CD4-positive, alpha-beta T cell treated with Interleukin-10 for 1 hour (primary cell): ENCODE results near the gene SPINT1.

Source experiments
- DNase-seq: peaks from one replicate; pipeline ENCODE4 v3.0.0-alpha.2; 2020

The SPINT1 gene

DNA sequence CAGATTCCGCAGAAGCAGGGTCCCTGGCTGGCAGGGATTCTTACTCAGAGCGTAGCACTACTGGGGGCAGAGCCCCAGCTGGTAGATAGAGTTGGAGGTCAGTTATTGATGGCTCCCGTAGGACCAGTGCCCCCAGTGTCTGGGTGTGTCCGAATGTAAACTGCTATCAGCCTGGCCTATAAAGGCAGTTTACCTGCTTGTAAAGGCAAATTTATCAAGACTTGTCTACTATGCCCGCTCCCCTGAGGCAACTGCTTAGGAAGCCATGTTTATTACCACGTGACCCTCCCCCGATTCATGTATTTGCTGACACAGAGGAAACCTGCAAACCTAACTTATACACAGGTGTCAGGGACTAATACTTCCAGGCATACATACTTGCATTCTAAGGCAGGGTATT is 14.7 kb upstream of the SPINT1 start:
- DNase-seq: no peak

DNA sequence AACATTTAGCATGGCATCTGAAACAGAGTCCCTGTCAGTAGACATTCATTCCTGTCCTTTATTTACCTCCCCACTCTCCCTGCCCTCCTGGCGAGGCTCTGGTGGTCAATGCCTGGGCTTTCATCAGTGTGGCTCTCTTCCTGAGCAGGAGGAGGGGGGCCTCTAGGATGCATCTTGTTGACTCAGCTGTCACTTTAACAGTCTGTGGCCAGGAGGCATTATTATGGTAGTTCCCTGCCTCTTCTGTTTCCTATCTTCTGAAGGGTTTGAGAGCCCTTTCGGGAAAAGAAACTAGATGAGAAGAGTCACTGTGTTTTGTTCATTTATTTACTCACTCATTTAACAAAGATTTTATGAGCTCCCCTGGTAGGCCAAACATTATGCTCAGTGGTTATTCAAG is 13.0 kb upstream of the SPINT1 start:
- DNase-seq: no peak

DNA sequence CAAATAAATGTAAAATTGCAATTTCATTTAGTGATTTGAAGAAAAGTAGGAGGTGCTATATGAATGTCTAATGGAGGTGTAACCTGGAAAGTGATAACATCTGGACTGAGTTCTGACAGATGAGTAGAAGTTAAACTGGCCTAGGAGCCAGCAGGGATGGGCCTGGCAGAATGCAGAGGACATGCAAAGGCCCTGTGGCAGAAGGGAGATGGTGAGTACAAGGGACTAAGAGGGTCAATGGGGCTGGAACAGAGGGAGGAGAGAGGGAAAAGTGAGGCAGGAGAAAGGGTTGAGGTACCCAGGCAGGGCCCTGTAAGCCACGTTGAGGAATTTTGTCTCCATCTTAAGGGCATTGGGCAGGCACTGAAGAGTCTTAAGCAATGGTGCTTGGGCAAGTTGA is 12.0 kb upstream of the SPINT1 start:
- no peak for DNase-seq

DNA sequence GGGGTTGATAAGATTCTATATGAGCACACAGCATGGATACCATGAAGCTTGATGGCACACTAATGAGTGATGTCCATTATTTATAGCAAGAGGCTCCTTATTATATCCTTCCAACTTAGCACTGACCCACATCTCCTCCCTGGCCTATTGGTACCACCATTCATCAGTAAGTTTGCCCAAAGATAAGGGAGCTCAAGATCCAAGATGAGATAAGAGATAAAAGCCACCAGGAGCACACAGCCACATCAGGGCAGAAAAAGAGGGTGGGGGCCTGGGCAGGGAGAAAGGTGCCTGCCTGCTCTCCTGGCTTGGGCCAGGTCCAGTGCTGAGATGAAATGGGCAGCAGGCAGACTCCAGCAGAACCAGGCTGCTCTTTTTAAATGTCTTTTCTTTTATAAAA is 10.9 kb upstream of the SPINT1 start:
- DNase-seq: no peak

DNA sequence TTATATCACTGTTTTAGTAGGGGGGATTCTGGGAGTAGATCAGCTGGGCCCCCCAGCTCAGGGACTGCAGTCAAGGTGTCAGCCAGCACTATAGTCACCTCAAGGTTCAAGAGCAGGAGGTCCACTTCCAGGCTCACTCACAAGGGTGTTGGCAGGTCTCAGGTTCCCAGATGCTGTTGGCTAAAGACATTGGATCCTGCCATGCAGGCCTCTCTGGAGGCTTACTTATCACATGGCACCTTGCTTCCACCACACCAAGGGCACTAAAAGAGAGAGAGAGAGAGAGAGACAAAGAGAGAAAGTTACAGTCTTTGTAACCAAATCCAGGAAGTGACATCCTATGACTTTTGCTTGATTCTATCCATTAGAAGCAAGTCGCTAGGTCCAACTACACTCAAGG is 7.8 kb upstream of the SPINT1 start:
- DNase-seq: no peak

DNA sequence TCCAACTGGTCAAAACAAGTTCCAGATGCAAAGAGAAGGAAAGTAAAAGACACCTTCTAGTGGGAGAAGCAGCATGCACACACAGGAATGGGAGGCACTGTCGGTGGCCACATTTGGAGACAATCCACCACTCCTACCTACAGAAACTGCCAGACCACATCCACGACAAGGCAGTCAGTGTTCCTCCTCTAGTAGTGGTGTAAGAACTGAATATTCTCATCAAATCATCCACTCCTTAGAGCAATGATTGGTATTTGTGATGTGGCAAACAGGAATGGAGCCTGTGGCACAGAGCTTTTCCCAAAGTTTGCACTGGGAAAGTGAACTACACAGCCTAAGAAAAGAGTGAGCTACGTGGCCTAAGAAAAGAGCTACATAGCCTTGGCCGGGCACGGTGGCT is 5.1 kb upstream of the SPINT1 start:
- no peak for DNase-seq

DNA sequence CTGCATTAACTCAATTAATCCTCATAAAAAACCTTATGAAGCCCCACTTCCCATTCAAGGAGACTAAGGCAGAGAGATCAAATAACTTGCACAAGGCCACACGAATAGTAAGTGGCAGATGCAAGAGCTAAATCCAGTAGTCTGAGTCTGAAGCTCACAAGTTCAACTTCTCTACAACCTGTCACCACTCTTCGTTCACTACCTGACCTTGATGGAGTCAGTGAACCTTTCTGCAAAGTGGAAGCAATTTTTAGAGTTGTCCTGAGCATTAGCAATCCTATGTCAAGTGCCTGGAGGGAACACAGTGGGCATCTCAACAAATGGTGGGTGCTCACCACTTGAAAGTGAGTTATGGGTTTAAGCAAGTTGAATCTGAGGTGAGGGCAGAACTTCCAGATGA is 2.1 kb upstream of the SPINT1 start:
- no peak for DNase-seq

DNA sequence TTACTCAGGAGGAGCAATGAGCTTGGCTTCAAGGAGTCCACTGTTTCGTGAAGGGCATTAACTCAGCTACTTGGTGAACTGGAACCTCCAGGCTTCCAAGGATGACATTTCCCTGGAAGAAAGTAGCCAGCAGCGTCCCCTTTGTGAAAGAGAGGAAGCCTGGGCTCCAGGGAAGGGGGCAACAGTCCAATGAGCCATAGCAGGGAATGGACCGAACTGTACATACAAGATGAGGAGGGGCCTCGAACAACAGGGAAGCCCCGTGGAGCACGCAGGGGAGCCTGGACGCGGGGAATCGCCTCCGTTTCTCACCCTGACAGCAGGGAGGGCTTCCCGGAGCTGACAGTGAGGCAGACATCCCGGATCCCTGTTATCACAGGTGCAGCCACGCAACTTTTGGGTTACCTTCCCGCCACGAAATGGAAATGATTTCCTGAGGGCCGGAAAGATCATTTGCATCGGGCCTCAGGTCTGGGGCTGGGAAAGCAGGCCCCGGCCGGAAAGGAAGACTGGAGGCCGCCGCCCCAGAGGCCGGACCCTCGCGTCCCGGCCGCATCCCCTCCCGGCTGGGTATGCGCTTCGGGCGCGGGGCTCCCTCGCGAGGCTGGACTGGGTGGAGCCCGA is 475 bp upstream of the SPINT1 start:
- DNase-seq: no peak

DNA sequence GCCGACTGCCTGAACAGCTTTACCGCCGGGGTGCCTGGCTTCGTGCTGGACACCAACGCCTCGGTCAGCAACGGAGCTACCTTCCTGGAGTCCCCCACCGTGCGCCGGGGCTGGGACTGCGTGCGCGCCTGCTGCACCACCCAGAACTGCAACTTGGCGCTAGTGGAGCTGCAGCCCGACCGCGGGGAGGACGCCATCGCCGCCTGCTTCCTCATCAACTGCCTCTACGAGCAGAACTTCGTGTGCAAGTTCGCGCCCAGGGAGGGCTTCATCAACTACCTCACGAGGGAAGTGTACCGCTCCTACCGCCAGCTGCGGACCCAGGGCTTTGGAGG is 815 bp downstream of the SPINT1 start:
- peak; percentile 25 for DNase-seq

DNA sequence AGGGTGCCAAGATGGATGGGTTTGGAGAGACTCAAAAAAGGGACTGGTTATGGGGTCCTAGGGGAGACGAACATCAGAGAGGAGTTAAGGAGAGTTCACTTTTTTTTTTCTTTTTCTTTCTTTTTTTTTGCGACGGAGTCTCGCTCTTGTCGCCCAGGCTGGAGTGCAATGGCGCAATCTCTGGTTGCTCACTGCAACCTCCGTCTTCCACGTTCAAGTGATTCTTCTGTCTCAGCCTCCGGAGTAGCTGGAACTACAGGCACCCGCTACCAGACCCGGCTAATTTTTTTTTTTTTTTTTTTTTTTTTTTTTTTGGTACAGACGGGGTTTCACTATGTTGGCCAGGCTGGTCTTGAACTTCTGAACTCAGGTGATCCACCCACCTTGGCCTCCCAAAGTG is 1.2 kb downstream of the SPINT1 start:
- no peak for DNase-seq

DNA sequence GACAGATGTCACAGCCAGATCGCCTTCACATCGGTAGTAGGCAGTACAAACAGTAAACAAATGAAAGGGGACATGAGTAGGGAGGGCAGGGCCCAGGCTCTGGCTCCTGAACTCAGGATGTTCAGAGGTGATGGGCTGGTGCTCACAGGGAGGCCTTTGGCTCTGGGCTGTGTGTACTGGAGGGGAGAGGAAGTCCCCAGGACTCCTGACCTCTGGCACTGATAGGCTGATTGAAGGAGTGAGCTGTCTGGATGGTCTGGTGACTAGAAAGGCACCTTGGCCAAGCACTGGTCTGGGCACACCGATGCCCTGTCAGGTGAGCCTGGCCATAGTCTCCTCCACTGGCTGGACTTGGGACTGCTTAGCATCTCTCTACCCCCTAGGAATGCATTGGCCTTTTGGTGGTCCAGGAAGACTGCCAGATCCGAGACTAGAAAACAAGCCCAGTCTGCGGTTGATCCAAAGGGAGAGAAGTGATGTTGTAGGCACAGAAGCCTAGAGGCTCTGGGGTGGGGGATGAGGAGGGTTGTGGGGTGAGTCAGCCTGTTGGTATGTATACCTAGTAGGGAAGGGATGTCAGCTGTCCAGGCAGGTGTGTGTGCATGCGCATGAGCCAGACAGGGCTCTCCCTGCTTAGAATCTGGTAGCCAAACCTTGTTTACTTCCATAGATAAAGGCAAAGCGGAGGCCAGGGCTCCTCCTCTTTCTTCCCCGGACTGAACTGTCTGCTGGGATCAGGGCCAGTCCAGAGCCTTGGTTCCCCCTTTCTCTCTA is 1.9 kb downstream of the SPINT1 start:
- no peak for DNase-seq

DNA sequence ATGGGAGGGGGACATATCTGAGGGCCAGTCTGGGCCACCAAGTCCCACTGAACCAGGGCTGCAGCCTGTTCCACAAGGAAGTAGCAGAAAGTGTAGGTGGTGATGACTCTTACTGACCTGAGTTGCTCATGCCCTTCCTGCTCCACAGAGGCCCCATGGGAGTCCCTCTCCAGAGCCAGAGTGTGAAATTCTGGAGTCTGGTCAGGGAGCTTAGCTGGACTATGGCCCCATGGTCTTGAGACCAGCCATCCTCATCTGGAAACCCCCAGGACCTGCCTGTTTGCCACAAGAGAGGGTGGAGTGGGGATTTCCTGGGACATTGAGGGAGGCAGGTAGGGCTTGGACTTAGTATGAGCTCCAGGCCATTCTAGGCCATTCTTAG is 3.0 kb downstream of the SPINT1 start:
- no peak for DNase-seq

DNA sequence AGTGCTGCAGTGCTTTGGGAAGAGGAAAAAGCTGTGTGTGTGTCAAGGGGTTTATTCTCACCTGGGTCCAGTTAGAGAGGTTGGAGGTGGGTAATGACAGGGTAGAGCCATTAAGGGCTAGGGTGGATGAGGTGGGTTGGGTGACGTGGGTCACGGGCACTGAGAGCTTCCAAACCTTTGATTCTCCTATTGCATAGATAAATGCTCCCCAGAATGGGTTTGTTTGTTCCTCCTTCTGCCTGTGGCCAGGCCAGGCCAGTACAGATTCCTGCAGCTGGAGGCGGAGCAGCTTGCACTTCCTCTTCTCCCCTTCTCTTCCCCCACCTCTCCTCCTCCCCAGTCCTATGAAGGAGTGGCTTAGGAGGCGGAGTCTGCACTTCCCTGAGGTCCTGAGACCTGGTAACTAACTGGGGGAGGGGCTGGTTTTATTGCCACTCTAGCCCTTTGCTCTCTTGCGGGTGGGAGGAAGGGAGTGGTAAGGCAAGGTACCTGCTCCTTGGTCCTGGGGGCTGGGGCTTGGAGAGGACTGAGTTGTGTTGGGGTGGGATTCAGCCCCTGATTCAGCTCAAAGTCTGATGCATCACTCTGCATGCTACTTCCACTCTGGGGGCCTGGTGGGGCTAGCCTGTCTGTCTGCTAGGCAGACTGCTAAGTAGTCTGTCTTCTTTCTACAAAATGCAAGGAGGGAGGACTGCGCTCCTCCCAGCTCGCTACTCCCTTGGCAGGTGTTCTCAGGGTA is 3.5 kb downstream of the SPINT1 start:
- peak; percentile 15 for DNase-seq

DNA sequence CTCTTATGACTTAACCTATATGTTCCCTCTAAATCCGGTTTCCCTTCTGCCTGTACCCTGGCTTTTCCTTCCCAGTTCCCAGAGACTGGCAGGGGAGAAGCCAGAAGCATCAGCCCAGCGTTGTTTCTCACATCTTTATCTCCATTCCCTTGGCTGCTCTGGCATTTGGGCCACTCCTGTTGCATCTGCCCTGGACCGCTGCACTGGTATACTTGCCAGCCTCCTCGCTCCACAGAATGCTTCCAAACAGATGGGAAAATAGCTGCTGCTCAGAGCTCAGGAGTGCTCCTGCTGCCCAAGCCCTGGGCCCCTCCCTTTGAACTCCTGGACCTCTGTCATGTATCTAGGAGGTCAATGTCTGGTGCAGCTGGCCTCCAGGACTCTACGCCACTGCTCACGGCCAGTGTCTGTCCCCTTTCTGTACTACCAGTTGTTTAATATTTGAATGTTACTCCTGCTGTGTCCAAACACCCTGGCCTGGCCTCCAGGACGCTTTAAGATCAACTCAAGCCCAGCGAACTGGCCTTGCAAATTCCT is 6.8 kb downstream of the SPINT1 start:
- DNase-seq: no peak

DNA sequence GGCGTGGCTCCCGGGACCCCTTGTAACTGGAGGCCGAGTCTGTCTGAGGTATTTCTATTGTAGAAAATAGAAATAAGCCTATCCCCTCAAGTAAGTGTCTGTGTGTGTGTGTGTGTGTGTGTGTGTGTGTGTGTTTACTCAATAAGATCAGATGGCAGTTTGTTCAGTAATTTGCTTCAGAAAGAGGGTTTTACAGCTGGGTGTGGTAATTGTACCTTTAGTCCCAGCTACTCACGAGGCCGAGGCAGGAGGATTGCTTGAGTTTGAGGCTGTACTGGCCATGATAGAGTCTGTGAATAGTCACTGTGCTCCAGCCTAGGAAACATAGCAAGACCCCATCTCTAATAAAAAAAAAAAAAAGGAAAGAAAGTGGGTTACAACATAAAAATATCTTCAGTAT is 8.7 kb downstream of the SPINT1 start:
- no peak for DNase-seq

DNA sequence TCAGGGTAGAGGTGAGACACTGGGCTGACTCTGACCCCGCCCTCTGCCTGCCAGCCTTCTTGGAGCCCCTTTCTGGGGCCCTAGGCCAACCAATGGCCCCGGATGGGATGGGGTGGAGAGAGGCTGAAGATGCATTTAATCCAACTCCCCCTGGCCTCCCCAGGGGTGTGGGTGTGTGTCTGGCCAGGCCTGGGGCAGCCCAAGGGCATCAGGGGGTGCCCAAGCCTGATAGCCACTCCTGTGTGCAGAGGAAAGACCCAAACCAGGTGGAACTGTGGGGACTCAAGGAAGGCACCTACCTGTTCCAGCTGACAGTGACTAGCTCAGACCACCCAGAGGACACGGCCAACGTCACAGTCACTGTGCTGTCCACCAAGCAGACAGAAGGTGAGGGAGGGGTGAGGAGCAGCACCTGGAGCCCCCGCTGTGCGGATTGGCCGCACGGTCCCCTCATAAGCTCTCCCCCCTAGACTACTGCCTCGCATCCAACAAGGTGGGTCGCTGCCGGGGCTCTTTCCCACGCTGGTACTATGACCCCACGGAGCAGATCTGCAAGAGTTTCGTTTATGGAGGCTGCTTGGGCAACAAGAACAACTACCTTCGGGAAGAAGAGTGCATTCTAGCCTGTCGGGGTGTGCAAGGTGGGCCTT is 9.5 kb downstream of the SPINT1 start:
- DNase-seq: no peak

DNA sequence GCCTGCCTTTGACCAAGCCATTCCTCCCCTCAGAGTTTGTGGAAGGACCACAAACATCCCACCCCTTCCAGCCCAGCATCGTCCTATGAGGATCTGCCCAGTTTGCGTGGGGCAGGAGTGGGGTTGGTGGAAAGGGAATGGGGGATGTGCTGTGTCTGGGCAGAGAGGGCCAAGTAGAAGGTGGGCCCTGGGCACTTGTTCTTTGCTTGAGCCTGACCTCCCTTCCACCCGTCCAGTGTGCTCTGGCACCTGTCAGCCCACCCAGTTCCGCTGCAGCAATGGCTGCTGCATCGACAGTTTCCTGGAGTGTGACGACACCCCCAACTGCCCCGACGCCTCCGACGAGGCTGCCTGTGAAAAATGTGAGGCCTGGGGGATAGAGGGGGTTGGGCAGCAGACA is 10.3 kb downstream of the SPINT1 start:
- DNase-seq: no peak

DNA sequence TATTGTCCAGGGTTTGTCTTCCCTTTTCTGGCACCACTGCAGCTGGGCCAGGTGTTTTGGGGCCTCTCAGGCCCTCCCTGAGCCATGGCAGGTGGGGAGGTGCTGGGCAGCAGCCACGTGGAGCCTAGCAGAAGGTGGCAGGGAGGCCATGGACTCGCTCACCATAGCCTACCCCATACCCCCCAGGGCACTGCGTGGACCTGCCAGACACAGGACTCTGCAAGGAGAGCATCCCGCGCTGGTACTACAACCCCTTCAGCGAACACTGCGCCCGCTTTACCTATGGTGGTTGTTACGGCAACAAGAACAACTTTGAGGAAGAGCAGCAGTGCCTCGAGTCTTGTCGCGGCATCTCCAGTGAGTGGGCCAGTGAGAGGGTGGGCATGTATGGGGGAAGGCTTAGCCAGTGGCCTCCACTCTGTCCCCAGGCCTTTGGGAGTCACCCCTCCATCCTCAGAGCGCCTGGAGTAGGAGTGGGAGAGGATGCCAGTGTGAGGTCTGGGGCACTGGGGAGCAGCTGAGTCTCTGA is 11.9 kb downstream of the SPINT1 start:
- no peak for DNase-seq

DNA sequence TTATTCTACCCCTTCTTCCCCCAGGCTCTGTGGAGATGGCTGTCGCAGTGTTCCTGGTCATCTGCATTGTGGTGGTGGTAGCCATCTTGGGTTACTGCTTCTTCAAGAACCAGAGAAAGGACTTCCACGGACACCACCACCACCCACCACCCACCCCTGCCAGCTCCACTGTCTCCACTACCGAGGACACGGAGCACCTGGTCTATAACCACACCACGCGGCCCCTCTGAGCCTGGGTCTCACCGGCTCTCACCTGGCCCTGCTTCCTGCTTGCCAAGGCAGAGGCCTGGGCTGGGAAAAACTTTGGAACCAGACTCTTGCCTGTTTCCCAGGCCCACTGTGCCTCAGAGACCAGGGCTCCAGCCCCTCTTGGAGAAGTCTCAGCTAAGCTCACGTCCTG is 12.9 kb downstream of the SPINT1 start:
- DNase-seq: no peak

DNA sequence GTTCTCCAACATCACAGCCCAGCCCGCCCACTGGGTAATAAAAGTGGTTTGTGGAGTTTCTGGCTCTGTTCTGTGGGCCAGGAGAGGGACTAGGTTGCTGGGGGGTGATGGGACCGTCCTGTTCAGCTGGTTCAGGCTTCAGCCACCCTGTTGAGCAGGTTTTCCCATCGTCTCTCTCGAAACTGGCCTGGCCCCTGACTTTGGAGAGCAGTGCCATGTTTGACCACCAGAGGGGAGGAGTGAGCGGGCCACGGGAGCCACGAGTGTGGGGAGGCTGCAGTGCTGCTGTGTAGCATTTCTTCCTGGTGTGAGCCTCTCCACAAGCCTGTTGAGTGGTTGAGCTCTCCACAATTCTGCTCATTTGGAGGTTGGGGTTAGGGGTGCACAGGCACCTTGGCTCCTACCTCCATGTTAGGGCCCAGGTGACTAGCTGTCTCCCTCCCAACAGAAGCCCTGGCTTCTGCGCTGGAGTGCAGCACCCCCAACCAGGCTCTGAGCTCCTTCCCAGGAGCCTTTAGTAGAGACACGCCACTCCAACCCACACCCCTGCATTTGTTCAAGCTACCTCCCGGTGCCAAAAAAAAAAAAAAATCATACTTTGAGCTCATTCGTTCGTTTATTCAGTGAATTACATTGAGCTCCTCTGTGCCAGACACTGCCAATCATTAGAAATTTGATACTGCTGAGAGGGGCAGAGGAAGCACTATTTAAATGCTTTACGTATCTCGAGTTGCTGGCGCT is 13.9 kb downstream of the SPINT1 start:
- peak; percentile 83 for DNase-seq

DNA sequence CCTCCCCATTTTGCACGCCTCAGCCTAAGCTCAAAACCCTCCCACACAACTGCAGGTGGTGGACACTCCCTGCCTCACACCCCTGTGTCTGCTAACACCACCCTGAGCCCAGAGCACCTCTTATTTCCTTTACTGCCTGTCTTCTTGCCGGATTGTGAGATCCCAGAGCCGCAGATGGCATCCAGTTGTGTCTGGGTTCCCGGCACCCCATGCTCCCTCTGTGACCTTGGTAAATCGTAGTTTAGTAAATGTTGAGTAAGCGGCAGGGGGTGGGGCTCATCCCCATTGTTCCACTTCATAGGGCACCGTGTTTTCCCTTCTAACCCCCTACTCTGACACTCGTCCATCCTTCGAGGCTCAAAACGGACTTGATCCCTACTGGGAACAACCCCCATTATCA is 14.9 kb downstream of the SPINT1 start:
- DNase-seq: no peak

DNA sequence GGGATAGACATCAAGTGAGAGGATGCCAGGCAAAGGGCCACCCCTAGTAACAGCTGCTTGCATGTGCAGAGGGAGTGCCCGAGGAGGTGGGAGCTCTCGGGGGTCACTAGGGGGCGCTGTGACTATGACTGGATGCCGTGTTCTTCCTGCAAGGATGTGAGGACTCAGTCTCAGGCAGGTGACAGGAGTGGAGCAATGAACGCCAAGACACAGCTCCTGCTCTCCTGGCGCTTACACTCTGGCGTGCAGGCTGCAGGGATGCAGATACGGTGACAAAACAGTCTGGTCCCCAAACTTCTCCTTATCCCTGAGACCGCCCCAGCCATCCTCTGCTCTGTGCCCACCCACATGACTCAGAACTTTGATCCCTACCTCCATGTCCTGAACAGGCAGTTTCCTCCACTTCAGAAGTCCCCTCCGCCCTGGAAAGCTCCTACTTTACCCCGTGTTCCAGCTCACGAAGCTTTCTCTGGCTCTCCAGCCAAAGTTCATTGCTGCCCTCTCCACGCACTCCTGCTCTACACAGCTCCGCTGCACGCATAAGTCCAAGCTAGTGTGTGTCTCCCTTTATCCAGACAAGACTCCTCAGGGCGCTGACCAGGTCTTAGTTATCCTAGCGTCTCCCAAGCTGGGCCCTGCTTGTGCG is 15.5 kb downstream of the SPINT1 start:
- DNase-seq: peak; percentile 83
